Upper lobe of right lung (tissue), 1 donor: ENCODE results near the gene MARK4. TPM values are rescaled to one million over a fixed set of nuclear protein-coding genes. Genes with fewer than 3 reads are reported as not detected.

ENCODE experiments used
- ATAC-seq: fragments of 200-7000 bp; cut with Tn5 transposase; one replicate; pipeline ENCODE4 v1.9.1; 2020; ENCODE audit warnings: mild to moderate bottlenecking, moderate library complexity
- DNase-seq: peaks from one replicate; pipeline ENCODE4 v3.0.0-alpha.2; 2020
- H3K27ac ChIP-seq: fragments of 200-600 bp; one replicate; pipeline ENCODE4 v1.8.0; 2022
- H3K27me3 ChIP-seq: fragments of 200-600 bp; one replicate; pipeline ENCODE4 v1.8.0; 2022; ENCODE audit warnings: mild to moderate bottlenecking
- H3K36me3 ChIP-seq: fragments of 200-600 bp; one replicate; pipeline ENCODE4 v1.8.0; 2022
- H3K4me1 ChIP-seq: fragments of 200-600 bp; one replicate; pipeline ENCODE4 v1.8.0; 2022
- H3K4me3 ChIP-seq: fragments of 200-600 bp; one replicate; pipeline ENCODE4 v1.8.0; 2022; ENCODE audit warnings: mild to moderate bottlenecking
- H3K9me3 ChIP-seq: fragments of 200-600 bp; one replicate; pipeline ENCODE4 v1.8.0; 2022
- intact Hi-C: fragments of 100-400 bp; cut with DNase I; formaldehyde crosslinking; loops from one replicate; pipeline ENCODE4 v1.11.0; 2022
- total RNA-seq: library from RNA; stranded (reverse); fragmentation: NEBNext Ultra II Directional; extraction: Animal tissue kit (Norgen Biotek cat#: 25700); gene quantifications from one replicate; pipeline ENCODE4 v1.2.1, GENCODE V29; 2021
- TF ChIP-seq, protein P1 (sequence below): fragments of 200-600 bp; IDR thresholded peaks from one replicate; pipeline ENCODE4 v1.8.0; 2022; ENCODE audit warnings: antibody characterized with exemption
- donor health status: DM: no; HTN: yes; CAD: no; lungs with severe emphysema.

The MARK4 gene
- total RNA-seq, 1 donor from 2014 or later = 30.0 TPM

DNA sequence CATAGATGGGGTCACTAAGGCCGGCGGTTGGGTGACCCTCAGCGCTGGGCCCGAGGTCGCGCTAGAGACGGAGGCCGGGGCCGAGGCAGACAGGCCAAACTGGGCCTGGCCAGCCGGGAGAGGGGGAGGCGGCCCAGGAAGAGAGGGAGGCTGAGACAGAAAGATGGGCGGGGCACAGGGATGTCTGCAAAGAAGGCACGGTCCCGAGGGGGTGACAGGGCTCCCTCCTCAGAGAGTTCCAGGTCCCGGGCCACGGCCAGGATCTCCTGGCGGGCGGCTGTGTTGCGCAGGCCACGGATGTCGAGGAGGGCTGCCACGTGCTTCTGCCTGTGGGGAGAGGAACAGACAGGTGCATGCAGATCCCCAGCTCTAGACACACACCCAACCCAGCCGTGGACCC, 38.0 kb upstream of the MARK4 start:
- intact Hi-C loops = no loop called here
- H3K4me3 ChIP-seq = no peak overlapping the region
- DNase-seq = no peak
- no peaks in the 10 kb centered on the region for H3K36me3 ChIP-seq
- peaks cover 34% of the 10 kb centered on the region for H3K27me3 ChIP-seq
- TF ChIP-seq, protein P1, sequence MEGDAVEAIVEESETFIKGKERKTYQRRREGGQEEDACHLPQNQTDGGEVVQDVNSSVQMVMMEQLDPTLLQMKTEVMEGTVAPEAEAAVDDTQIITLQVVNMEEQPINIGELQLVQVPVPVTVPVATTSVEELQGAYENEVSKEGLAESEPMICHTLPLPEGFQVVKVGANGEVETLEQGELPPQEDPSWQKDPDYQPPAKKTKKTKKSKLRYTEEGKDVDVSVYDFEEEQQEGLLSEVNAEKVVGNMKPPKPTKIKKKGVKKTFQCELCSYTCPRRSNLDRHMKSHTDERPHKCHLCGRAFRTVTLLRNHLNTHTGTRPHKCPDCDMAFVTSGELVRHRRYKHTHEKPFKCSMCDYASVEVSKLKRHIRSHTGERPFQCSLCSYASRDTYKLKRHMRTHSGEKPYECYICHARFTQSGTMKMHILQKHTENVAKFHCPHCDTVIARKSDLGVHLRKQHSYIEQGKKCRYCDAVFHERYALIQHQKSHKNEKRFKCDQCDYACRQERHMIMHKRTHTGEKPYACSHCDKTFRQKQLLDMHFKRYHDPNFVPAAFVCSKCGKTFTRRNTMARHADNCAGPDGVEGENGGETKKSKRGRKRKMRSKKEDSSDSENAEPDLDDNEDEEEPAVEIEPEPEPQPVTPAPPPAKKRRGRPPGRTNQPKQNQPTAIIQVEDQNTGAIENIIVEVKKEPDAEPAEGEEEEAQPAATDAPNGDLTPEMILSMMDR = no peak
- no peak for ATAC-seq
- H3K9me3 ChIP-seq = no peaks in the 10 kb centered on the region
- H3K27ac ChIP-seq = peak overlapping the region; percentile 11
- H3K4me1 ChIP-seq = peaks cover 31% of the 10 kb centered on the region

DNA sequence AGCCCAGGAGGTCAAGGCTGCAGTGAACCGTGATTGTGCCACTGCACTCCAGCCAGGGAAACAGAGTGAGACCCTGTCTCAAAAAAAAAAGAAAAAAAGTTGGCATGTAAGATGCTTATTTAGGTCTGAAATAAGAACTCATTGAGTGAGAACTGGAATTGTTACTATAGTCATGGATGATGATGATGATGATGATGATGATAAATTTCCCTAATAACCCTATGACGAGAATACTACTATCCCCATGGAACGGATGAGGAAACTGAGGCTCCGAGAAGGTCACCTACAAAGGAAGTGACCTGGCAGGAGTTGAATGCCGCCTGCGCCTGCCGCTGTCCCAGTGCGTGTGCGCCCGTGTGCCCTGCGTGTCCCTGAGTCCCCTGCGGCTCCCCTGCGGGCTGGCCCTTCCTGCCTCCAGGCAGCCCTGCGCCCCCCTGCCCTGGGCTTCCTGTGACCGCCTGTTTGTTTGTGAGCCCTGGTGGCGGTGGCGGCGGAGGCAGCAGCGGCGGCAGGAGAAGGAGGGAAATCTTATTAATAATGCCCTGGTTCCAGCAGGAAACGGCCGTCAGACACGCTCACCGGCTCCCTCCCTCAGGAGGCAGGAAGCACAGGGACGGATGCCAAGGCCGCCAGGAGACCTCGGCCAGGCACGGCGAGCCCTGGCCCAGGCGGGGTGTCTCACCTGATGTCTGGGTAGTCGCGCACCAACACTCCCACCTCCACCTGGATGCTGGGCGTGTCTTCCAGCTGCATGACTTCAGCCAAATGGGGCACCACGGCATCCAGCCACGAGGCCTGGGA, 35.5 kb upstream of the MARK4 start:
- Histone ChIP-seq H3K27ac (no peak overlapping the region), H3K4me3 (no peak overlapping the region), H3K36me3 (no peaks in the 10 kb centered on the region), H3K4me1 (peaks cover 38% of the 10 kb centered on the region), H3K9me3 (no peaks in the 10 kb centered on the region), H3K27me3 (peaks cover 42% of the 10 kb centered on the region)
- DNase-seq (no peak), ATAC-seq (peak; percentile 41)
- TF ChIP-seq, protein P1 = no peak
- intact Hi-C loops = no loop called here

DNA sequence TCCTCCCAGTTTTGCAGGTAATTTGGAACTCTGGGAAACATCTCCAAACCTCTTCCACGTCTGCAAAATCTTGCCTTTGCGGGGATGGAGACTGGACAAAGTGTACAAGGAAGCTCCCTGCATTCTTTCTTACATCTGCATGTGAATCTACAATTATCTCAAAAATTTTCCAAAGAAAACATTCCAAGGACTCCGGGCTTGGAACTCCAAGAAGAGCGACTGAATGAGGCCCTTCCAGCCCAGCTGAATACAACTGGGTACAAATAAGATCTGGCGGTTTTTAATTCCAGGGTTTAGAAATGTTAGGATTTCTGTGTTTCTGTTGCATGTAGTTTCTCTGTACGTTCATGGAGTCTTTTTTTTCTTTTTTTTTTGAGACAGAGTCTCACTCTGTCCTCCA, 34.4 kb upstream of the MARK4 start:
- peaks cover 42% of the 10 kb centered on the region for H3K27me3 ChIP-seq
- TF ChIP-seq, protein P1 = no peak

DNA sequence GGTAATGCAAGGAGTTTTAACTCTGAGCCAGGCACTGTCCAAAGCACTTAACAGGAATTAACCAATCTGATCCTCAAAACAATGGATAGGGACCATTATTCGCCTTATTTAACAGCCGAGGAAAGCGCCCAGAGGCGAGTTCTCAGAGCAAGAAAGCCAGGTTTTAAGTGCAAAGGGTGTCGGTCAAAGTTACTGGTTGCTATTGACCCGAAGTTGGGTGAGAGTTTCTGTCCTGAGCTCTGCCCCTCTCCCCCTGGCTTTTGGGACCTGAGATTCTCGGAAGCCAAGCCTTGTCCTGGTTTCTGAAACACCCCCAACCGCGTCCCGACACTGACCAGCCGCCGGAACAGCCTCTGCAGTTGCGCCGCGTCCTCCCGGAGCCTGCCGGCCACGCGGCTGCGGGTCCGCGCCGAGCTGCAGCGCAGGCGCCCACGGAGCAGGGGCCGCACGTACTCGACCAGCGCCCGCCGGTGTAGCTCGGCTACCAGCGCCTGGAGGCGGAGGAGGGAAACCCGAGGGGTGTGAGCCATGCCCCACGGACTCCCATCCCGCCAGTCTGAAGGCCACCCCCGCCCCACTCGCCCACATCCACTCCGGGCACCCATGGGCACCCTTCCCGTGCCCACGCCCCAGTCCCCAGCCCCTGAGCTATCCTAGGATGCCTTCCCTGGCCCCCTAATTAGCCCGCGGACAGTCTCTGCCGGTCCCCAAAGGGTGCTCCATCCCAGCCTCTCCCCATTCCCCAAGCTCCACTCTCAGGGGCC, 33.7 kb upstream of the MARK4 start:
- no peak for DNase-seq
- ATAC-seq = peak; percentile 10
- TF ChIP-seq, protein P1 = no peak

More for the DNA sequence above, 34.4 kb upstream of the MARK4 start:
- peaks cover 29% of the 10 kb centered on the region for H3K4me1 ChIP-seq
- ATAC-seq (no peak), DNase-seq (no peak)
- no peaks in the 10 kb centered on the region for H3K9me3 ChIP-seq
- H3K36me3 ChIP-seq = no peaks in the 10 kb centered on the region
- no peak overlapping the region for H3K4me3 ChIP-seq
- intact Hi-C loops = no loop called here
- H3K27ac ChIP-seq = no peak overlapping the region

DNA sequence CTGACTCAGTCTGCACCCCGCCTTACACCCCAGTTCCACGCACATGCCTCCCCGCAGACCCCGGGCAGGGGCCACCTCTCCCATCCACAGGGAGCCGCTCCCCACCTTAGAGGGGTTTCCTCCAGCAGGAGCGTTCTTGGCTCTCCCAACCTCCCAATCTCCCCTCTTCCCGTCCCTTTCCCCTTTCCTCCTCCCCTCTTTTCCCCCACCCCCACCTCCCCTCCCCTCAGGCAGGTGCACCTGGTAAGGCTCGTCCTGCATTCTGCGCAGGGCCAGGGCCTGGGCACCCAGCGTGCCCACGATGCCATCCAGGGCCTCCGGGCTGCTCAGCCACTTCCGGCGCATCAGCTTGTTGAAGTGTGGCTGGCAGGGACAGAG, 33.1 kb upstream of the MARK4 start:
- H3K27me3 ChIP-seq = peaks cover 42% of the 10 kb centered on the region
- ATAC-seq = no peak

More for the DNA sequence above, 33.7 kb upstream of the MARK4 start:
- Histone ChIP-seq H3K27ac (no peak overlapping the region), H3K9me3 (no peaks in the 10 kb centered on the region), H3K36me3 (no peaks in the 10 kb centered on the region), H3K4me1 (peaks cover 24% of the 10 kb centered on the region), H3K4me3 (no peak overlapping the region), H3K27me3 (peaks cover 42% of the 10 kb centered on the region)
- intact Hi-C loops = no loop called here

More for the DNA sequence above, 33.1 kb upstream of the MARK4 start:
- DNase-seq = no peak
- Histone ChIP-seq H3K9me3 (no peaks in the 10 kb centered on the region), H3K36me3 (no peaks in the 10 kb centered on the region), H3K4me3 (no peak overlapping the region), H3K27ac (no peak overlapping the region), H3K4me1 (peaks cover 20% of the 10 kb centered on the region)
- intact Hi-C loops = no loop called here
- TF ChIP-seq, protein P1 = no peak
